ENCODE measurements around the gene THAP4.

DNA sequence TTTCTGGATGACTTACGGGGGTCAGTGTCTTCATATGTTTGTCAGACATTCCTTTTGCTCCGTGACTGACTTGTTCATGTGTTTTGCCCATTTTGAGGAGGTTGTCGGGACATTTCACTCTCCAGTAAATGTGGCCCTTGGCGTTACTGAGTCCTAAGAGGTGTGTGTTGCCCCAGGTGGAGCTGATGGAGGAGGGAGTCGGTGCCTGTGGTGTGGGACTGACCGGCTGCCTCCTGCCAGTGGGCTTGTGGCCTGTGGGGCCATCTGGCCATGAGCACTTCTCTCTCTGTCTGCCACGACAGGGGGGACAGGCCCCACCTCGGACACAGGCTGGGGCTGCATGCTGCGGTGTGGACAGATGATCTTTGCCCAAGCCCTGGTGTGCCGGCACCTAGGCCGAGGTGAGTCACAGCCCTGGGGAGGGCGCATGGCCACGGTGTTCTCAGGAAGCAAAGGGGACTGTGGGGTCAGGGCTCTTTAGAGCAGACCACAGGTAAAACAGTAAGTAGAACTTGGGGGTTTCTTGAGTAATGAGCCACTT, 16.3 kb upstream of the THAP4 start:
- TF ChIP-seq, protein P1, sequence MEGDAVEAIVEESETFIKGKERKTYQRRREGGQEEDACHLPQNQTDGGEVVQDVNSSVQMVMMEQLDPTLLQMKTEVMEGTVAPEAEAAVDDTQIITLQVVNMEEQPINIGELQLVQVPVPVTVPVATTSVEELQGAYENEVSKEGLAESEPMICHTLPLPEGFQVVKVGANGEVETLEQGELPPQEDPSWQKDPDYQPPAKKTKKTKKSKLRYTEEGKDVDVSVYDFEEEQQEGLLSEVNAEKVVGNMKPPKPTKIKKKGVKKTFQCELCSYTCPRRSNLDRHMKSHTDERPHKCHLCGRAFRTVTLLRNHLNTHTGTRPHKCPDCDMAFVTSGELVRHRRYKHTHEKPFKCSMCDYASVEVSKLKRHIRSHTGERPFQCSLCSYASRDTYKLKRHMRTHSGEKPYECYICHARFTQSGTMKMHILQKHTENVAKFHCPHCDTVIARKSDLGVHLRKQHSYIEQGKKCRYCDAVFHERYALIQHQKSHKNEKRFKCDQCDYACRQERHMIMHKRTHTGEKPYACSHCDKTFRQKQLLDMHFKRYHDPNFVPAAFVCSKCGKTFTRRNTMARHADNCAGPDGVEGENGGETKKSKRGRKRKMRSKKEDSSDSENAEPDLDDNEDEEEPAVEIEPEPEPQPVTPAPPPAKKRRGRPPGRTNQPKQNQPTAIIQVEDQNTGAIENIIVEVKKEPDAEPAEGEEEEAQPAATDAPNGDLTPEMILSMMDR (IDR thresholded peaks at IDR 0.05; ENCODE audit: insufficient read depth, low read length), result no peak
- TF ChIP-seq, protein P2, sequence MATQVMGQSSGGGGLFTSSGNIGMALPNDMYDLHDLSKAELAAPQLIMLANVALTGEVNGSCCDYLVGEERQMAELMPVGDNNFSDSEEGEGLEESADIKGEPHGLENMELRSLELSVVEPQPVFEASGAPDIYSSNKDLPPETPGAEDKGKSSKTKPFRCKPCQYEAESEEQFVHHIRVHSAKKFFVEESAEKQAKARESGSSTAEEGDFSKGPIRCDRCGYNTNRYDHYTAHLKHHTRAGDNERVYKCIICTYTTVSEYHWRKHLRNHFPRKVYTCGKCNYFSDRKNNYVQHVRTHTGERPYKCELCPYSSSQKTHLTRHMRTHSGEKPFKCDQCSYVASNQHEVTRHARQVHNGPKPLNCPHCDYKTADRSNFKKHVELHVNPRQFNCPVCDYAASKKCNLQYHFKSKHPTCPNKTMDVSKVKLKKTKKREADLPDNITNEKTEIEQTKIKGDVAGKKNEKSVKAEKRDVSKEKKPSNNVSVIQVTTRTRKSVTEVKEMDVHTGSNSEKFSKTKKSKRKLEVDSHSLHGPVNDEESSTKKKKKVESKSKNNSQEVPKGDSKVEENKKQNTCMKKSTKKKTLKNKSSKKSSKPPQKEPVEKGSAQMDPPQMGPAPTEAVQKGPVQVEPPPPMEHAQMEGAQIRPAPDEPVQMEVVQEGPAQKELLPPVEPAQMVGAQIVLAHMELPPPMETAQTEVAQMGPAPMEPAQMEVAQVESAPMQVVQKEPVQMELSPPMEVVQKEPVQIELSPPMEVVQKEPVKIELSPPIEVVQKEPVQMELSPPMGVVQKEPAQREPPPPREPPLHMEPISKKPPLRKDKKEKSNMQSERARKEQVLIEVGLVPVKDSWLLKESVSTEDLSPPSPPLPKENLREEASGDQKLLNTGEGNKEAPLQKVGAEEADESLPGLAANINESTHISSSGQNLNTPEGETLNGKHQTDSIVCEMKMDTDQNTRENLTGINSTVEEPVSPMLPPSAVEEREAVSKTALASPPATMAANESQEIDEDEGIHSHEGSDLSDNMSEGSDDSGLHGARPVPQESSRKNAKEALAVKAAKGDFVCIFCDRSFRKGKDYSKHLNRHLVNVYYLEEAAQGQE (IDR thresholded peaks at IDR 0.05; ENCODE audit: insufficient replicate concordance, low read depth), result no peak
